ENCODE results near the gene DHRSX. TPM values are rescaled to one million over a fixed set of nuclear protein-coding genes. Genes with fewer than 3 reads are reported as not detected.

Gene DHRSX
- total RNA-seq, 1 donor from 2014 or later: 42.2 TPM

GRCh38 chrX:2311501-2311900 lies 189.3 kb downstream of the DHRSX start:
- Mint-ChIP-seq H3K27me3 (ENCODE audit: unreplicated experiment) (no peaks in the 10 kb centered on the region), H3K27ac (ENCODE audit: unreplicated experiment) (no peak overlapping the region), H3K9me3 (ENCODE audit: unreplicated experiment) (no peaks in the 10 kb centered on the region), H3K4me3 (ENCODE audit: unreplicated experiment) (no peak overlapping the region), H3K4me1 (ENCODE audit: unreplicated experiment) (peaks cover 3% of the 10 kb centered on the region), H3K36me3 (ENCODE audit: unreplicated experiment) (peaks cover 8% of the 10 kb centered on the region)
- no peak for TF ChIP-seq CTCF (IDR thresholded peaks at IDR 0.05)
- DNase-seq (ENCODE audit: extremely low spot score, unreplicated experiment): no peak

GRCh38 chrX:2301901-2302300 lies 198.9 kb downstream of the DHRSX start:
- H3K27ac Mint-ChIP-seq (ENCODE audit: unreplicated experiment): no peak overlapping the region

GRCh38 chrX:2299871-2300270 lies 200.9 kb downstream of the DHRSX start:
- DNase-seq (ENCODE audit: extremely low spot score, unreplicated experiment): no peak
- TF ChIP-seq CTCF (IDR thresholded peaks at IDR 0.05): no peak
- no peak overlapping the region for H3K27ac Mint-ChIP-seq (ENCODE audit: unreplicated experiment)
- peaks cover 3% of the 10 kb centered on the region for H3K36me3 Mint-ChIP-seq (ENCODE audit: unreplicated experiment)
- peaks cover 5% of the 10 kb centered on the region for H3K9me3 Mint-ChIP-seq (ENCODE audit: unreplicated experiment)
- H3K4me3 Mint-ChIP-seq (ENCODE audit: unreplicated experiment): no peak overlapping the region
- no peaks in the 10 kb centered on the region for H3K4me1 Mint-ChIP-seq (ENCODE audit: unreplicated experiment)
- no peaks in the 10 kb centered on the region for H3K27me3 Mint-ChIP-seq (ENCODE audit: unreplicated experiment)

More at GRCh38 chrX:2301901-2302300, 198.9 kb downstream of the DHRSX start:
- peaks cover 9% of the 10 kb centered on the region for H3K36me3 Mint-ChIP-seq (ENCODE audit: unreplicated experiment)
- H3K4me1 Mint-ChIP-seq (ENCODE audit: unreplicated experiment): no peaks in the 10 kb centered on the region
- TF ChIP-seq CTCF (IDR thresholded peaks at IDR 0.05): no peak
- H3K27me3 Mint-ChIP-seq (ENCODE audit: unreplicated experiment): no peaks in the 10 kb centered on the region
- no peak for DNase-seq (ENCODE audit: extremely low spot score, unreplicated experiment)
- H3K4me3 Mint-ChIP-seq (ENCODE audit: unreplicated experiment): no peak overlapping the region
- peaks cover 5% of the 10 kb centered on the region for H3K9me3 Mint-ChIP-seq (ENCODE audit: unreplicated experiment)

- Mint-ChIP-seq H3K4me1 (ENCODE audit: unreplicated experiment) (no peaks in the 10 kb centered on the region), H3K36me3 (ENCODE audit: unreplicated experiment) (peaks cover 44% of the 10 kb centered on the region), H3K4me3 (ENCODE audit: unreplicated experiment) (no peak overlapping the region), H3K9me3 (ENCODE audit: unreplicated experiment) (peaks cover 5% of the 10 kb centered on the region), H3K27ac (ENCODE audit: unreplicated experiment) (no peak overlapping the region), H3K27me3 (ENCODE audit: unreplicated experiment) (peaks cover 5% of the 10 kb centered on the region)
- DNase-seq (ENCODE audit: extremely low spot score, unreplicated experiment): no peak
- TF ChIP-seq CTCF (IDR thresholded peaks at IDR 0.05): no peak
Observed at GRCh38 chrX:2286731-2287130, 214.0 kb downstream of the DHRSX start.

GRCh38 chrX:2284601-2285000 lies 216.2 kb downstream of the DHRSX start:
- Mint-ChIP-seq H3K36me3 (ENCODE audit: unreplicated experiment) (peaks cover 31% of the 10 kb centered on the region), H3K4me3 (ENCODE audit: unreplicated experiment) (no peak overlapping the region)

More at GRCh38 chrX:2284601-2285000, 216.2 kb downstream of the DHRSX start:
- H3K27me3 Mint-ChIP-seq (ENCODE audit: unreplicated experiment): peaks cover 5% of the 10 kb centered on the region
- no peak overlapping the region for H3K27ac Mint-ChIP-seq (ENCODE audit: unreplicated experiment)
- DNase-seq (ENCODE audit: extremely low spot score, unreplicated experiment): no peak
- peaks cover 5% of the 10 kb centered on the region for H3K9me3 Mint-ChIP-seq (ENCODE audit: unreplicated experiment)
- TF ChIP-seq CTCF (IDR thresholded peaks at IDR 0.05): peak; percentile 14
- H3K4me1 Mint-ChIP-seq (ENCODE audit: unreplicated experiment): no peaks in the 10 kb centered on the region

Data from osteocyte (in vitro differentiated cells).